ENCODE data around the gene PPM1M.

- no peak for TF ChIP-seq ZBTB20 (tag by site-specific recombination; IDR thresholded peaks at IDR 0.05)
- no peak for TF ChIP-seq ZSCAN18 (tag by site-specific recombination; IDR thresholded peaks at IDR 0.05)
These were observed 3.5 kb upstream of the PPM1M start for GRCh38 chr3:52242039-52242438.

Data from HEK293 (cell line).